Activated CD4-positive, CD25-positive, alpha-beta regulatory T cell treated with anti-CD3 and anti-CD28 coated beads, Interleukin-2, amount 50 U/mL, for 16 hours (primary cell): ENCODE data around the gene SUSD2.
"Not testable (repeated sequence)": the region's sequence is repeated elsewhere in the genome, so short reads cannot be mapped to it uniquely, and the experiment has no call there.

Experiments used
- DNase-seq: peaks from one replicate; pipeline ENCODE4 v3.0.0-alpha.2; 2020; ENCODE audit warnings: low read depth, low spot score

Gene SUSD2

DNA sequence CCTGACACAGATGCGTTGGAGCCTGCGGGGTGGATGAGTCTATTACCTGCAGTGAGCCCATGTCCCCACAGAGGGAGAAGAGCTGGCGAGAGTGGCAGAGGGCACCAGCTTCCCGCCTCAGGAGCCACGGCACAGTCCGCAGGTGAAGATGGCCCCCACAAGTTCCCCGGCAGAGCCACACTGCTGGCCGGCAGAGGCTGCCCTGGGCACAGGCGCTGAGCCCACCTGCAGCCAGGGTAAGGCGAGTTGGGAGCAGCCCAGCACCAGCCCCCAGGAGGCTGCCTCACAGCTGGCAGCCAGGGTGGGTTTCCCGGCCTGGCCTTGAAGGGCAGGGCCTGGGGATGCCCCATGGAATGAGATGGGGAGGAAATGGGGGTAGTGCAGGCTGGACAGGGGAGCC, 5.2 kb upstream of the SUSD2 start:
- no peak for DNase-seq

DNA sequence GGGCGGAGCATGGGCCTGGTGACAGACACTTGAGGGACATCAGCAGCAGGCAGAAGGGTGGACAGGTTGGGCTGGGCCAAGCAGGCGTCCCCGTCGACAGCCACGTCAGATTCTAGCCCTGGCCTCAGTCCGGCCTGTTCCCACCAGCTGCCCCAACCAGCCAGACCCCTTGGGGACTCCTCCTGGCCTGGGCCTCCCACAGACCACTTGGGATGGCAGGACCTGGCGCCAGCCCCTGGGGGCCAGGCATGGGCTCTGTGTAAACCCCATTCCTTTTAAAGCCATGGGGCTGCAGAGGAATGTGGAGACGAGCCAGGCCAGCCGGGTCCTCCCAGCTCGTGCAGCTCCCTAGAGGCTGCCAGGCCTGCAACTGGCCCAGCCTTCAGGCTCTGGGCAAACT, 4.7 kb upstream of the SUSD2 start:
- DNase-seq: no peak

DNA sequence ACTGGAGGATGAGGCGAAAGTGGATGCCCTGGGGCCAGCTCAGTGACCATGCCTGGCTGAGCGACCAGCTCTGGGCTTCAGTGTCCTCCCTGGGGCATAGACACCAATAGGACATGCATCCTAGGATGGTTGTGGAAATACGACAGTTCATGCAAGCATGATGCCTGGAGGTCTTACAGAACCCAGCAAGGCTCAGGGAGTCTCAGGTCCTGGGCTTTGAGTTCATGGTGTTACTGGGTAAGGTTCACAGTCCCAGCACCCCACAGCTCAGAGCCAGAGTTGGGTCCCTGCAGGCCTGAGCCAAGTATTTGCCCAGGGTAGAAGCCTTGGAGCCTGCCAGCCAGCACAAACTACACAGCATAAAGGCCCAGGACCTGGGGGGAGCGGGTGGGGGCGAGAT, 4.2 kb upstream of the SUSD2 start:
- DNase-seq: no peak

DNA sequence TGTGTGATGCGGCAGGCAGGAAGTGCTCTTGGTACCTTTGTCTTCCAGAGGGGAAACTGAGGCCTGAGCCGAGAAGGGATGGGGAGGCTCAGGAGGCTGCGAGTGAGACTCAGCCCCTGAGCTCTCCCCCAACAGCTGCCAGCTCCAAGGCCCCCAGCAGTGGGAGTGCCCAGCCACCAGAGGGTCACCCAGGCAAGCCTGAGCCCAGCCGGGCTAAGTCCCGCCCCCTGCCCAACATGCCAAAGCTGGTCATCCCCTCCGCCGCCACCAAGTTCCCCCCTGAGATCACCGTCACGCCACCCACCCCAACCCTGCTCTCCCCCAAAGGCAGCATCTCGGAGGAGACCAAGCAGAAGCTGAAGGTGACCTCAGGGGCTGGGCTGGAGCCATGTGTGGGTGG, 3.8 kb upstream of the SUSD2 start:
- no peak for DNase-seq

DNA sequence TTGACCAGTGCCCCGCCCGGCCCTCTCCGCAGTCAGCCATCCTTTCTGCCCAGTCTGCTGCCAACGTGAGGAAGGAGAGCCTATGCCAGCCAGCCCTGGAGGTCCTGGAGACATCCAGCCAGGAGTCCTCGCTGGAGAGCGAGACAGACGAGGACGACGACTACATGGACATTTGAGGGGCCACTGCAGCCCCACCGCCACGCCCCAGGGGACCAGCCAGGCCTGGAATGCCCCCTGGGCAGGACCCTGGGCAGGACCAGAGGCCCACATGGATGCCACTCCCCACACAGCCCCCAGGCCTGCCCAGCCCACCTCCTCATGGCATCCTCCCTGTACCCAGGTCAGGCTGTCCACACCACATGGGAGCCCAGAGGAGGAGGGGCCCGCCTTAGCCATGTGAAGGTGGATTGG, 3.3 kb upstream of the SUSD2 start:
- no peak for DNase-seq

DNA sequence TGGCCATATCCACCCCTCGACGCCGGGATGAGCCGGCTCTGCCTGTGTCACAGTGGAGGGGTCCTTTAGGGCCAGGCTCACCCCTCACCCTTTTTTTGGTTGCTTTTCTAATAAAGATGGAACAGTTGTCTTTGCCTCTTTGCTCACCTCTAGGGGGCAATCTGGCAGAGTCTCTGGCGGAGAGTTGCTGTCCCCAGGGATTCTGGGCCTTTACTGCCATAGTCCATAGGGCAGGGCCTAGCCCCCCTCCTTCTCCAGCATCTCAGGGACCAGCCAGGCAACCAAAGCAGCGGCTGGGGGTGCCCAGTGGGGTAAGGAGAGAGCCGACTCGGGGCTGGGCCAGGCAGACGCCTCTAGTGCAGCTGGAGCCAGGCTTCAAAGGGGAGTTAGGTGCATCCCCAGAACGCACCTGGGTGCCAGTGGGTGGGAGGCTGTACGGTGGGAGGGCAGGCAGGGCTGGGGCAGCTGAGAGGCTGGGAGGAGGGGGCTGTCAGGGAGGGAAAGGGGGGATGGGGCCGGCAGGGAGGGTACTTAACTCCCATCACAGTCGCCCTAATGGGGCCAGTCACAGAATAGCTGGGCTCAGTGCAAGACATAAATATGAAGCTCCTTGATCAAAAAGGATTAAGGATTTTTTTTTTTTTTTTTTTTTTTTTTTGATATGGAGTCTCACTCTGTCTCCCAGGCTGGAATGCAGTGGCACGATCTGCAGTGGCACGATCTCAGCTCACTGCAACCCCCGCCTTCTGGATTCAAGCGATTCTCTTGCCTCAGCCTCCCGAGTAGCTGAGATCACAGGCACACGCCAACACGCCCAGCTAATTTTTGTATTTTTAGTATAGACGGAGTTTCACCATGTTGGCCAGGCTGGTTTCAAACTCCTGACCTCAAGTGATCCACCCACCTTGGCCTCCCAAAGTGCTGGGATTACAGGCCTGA, 2.5 kb upstream of the SUSD2 start:
- no peak for DNase-seq

DNA sequence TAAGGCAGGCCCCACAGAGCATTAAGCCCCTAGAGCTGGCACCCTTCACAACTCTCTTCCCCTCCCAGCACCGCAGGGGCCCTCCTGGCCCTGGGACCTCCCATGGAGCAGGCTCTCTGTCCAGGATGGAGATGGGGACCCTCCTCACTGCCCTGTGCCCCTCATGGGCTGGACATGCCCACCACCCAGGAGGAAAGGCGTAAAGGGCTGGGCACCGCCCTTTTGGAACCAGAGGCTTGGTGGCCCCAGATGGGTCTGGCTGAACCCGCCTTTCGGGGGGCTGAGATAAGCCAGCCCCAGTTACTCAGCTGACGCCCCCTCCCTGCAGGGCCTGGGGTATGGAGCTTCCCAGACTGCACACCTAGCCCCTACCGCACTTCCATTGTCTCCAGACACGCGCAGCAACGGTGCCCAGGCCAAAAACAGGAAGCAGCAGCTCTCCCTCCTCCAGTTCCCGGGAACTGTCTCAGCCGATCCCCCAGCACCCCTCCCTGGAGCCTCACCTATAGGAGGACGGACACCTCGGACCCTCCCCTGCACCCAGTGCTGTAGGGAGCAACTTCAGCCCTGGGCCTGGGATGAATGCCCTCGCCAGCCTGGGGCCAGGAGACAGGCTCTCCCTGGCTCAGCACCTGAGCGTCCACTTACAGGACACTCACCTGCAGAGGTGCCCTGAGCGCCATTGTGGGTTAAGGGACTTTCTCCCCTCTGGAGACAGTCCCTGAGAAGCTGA, 1.6 kb upstream of the SUSD2 start:
- DNase-seq: no peak

DNA sequence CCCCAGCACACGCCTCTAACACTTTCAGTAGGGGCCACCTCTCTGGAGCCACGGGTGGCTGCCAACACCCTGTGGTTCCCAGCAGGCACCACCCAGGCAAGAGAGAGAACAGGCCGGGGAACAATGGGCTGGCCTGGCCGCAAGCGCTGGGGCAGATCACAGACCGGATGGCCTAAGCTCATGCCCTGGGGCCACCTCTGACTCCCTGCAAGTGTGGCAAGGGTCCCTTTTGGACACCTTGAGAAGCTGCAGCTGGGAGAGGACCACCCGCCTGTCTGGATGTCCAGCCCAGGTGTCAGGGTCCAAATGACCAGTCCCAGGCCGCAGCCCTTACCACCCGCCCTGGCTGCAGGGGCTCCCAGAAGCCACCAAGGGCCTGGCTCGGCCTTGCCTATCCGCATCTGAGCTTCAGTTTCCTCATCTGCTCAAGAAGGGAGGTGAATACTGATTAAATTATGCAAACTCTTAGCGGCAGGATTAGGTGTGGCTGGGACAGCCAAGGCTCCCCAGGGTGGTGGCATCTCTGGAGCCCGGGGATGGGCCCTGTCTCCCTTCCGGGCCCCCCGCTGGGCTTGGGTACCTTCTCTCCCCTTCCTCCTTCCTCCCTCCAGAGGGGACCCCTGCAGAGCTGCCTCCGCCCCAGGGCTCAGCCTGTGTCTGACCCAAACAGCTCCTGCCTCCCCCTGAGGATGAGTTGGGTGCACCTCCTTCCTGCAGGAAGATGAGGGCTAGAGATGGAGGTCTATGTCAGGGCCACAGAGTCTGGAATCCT, 785 bp upstream of the SUSD2 start:
- no peak for DNase-seq

DNA sequence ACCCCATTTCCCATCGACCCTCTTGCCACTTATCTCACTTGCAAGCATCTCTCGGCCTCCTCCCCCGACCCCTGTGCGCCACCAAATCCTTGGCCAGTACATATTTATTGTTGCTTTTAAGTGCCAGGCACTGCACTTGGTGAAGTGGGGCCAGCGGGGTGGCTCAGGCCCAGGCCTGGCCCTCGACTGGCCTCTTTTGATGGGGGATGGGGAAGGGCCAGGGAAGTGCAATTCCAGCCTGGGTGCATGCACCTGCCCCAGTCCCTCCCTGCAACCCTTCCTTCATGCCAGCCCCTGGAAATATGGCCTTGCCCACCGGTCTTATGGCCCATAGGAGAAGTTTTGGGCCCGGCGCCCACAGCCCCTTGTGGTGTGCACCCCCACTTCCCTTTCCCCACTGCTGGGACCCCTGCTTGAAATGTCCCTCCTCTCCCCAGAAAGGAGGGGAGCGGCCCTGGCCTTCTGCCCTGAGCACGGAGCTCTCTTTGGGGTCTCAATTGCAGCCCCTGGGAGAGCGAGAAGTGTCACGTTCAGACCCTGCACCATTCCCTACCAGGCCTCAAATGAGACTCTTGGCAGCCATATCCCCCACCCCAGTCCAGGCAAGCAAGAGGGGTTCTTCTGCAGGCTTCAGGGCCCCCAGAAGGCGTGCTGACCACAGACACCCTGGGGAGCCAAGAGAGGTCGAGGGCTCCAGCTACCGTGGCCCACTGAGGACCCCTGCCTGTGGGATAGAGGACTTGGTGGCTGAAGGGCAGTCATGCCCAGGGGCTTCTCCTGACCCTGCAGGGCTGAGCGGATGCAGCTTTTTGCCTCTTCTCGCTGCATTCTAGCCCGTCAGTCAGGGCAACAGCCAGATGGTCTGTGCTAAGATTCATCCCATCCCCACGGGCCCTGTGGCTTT, 961 bp downstream of the SUSD2 start:
- no peak for DNase-seq

DNA sequence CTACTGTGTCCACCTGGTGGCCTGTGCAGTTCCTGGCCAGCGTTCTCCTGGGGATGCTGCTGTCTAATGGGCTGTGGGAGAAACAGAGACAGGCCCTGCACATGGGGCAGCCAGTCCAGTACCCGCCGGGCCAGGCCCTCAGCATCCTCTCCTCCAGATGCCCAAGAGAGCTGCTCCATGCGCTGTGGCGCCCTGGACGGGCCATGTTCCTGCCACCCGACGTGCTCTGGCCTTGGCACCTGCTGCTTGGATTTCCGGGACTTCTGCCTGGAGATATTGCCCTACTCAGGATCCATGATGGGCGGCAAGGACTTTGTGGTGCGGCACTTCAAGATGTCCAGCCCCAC, 1.6 kb downstream of the SUSD2 start:
- not testable (repeated sequence) for DNase-seq

DNA sequence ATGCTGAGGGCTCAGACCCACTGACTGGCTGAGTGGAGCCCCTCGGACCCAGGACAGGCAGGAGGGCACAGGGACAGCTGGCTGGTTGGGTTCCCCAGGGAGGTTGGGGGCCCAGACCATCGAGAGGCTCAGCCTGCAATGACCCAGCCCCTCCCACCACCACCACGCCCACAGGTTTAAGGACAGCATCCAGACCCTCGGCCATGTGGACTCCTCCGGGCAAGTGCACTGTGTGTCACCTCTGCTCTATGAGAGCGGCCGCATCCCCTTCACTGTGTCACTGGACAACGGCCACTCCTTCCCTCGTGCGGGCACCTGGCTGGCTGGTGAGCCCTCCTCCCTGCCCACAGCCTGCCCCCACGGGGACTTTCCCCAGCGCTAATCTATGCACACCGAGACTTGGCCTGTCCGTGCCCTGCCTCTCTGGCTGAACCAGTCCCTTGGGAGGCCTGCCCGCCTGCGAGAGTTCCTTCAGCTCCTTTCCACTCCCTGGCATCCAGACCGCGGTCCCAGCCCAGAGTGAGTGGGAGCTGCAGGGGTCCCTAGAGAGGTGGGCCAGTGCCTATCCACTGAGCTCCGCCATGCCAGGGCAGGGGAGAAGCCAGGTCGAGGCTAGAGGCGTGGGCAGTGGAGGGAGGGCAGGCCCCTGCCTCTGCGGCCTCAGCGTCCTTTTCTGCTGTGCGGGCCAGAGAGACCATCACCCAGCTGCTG, 2.2 kb downstream of the SUSD2 start:
- no peak for DNase-seq

DNA sequence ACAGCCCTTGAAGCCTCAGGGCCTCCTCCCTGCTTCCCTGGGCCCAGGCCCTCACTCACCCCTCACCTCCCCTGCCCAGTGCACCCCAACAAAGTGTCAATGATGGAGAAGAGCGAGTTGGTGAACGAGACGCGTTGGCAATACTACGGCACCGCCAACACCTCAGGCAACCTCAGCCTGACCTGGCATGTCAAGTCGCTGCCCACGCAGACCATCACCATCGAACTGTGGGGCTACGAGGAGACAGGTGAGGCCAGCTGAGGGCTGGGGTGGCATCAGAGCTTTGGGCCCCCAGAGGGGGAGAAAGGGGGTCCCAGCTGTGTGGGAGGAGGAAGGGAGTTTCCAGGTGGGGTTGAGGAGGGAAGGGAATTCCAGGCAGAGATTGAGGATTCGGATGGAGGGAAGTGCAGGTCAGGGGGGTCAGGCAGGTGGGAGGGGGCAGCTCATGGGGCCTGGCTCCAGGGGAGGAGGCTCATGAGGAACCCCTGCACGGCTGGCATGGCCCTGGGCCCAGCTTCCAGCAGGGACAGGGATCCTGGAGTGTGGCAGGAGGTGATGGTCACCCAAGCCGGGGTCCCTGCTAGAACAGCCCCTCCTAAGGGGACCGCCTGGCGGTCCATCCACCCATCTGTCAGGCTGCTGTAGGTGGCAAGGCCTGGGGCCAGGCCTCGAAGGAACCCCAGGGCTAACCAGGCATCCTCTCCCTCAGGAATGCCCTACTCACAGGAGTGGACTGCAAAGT, 2.9 kb downstream of the SUSD2 start:
- no peak for DNase-seq

DNA sequence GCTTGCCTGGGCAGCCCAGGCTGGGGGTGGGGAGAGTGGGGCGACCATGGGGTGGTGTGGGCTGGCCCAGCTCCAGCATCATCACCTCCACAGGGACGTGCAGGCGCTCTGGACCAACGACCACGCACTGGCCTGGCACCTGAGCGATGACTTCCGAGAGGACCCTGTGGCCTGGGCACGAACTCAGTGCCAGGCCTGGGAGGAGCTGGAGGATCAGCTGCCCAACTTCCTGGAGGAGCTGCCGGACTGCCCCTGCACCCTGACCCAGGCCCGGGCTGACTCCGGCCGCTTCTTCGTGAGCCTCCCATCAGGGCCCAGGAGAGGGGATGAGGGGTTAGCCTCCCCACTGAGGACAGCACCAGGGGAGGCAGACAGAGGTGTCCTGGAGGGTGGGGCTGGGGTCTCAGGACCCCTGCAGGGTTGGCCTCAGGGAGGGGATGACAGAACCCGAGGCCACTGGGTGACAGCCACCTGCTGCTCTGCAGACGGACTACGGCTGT, 3.8 kb downstream of the SUSD2 start:
- DNase-seq: no peak

DNA sequence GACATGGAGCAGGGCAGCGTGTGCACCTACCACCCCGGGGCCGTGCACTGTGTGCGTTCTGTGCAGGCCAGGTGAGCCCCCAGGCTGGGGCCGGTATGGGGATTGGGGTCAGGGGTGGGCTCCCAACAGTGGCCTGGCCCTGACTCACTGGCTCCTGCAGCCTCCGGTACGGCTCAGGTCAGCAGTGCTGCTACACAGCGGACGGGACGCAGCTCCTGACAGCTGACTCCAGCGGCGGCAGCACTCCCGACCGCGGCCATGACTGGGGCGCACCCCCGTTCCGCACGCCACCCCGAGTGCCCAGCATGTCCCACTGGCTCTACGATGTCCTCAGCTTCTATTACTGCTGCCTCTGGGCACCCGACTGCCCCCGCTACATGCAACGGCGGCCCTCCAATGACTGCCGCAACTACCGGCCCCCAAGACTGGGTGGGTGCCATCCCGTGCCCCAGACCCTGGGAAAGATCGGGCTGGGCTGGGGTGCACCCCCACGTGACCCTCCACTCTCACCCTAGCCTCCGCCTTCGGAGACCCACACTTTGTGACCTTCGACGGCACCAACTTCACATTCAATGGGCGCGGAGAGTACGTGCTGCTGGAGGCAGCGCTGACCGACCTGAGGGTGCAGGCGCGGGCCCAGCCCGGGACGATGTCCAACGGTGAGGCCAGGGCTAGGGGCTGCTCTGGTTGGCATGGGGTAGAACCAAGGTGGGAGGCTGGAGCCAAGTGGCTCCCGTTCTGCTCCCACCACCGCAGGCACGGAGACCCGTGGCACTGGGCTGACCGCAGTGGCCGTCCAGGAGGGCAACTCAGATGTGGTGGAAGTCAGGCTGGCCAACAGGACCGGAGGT, 4.4 kb downstream of the SUSD2 start:
- DNase-seq: no peak

DNA sequence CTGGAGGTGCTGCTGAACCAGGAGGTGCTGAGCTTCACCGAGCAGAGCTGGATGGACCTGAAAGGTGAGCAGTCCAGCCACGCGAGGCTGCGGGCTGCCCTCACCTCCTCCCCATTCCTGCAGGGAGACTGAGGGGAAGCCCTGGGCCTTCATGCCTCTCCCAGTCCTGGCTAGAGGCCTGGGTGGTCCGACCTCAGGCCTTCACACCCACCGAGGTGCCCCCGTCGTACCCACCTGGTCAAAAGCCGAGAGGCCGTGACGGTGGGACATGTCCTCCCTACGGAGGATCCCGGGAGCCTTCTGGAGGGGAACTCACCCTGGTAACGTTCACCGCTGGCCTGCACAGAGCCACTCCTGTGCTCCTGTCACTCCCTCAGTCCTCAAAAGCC, 5.1 kb downstream of the SUSD2 start:
- no peak for DNase-seq

DNA sequence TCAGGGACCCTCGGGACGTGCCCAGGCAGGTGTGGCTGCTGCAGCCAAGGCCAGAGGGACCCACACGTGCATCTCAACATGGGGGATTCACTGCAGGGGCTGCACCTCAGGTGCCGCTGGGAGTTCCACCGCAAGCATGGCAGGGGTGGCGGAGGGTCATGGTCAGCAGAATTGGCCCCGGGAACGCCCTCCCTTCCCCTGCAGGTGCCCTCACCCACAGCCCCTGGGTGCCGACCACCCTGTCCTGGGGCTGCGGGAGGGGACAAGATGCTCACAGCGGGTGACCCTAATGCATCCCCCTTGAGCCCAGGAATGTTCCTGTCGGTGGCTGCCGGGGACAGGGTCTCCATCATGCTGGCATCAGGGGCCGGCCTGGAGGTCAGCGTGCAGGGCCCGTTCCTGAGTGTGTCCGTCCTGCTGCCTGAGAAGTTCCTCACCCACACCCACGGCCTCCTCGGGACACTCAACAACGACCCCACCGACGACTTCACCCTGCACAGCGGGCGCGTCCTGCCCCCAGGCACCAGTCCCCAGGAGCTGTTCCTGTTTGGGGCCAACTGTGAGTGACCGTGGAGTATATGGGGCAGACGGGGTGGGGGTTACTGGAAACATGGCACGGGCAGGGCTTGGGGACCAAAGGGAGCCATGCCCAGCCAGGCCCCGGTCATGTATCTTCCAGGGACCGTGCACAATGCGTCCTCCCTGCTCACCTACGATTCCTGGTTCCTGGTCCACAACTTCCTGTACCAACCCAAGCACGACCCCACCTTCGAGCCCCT, 5.8 kb downstream of the SUSD2 start:
- DNase-seq: no peak

DNA sequence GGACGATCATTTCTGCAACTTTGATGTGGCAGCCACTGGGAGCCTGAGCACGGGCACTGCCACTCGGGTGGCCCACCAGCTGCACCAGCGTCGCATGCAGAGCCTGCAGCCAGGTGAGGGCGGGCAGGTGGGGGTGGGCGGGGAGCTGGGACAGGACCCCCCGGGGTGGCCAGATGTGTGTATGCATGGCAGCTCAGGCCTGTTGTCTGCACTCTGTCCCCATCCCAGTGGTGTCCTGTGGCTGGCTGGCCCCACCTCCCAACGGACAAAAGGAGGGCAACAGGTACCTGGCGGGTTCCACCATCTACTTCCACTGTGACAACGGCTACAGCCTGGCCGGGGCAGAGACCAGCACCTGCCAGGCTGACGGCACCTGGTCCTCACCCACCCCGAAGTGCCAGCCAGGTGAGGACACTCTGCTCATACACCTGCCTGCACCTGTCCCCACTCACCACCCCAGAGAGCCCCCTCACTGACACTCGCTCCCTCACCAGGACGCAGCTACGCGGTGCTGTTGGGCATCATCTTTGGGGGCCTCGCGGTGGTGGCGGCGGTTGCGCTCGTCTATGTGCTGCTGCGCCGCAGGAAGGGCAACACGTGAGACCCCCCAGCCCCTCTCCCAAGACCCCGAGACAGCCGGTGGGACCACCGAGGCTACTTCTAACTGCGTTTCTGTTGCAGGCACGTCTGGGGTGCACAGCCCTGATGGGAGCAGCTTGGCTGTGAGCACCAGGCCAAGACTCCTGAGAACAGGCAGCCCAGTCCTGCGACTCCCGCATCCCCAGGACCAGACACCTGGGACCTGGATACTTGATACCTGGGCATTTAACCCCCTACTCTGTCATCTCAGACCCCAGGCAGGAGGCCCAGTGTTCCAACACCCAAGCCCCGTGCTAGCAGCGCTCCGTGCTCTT, 6.7 kb downstream of the SUSD2 start:
- DNase-seq: no peak
